NB4 (cell line): ENCODE measurements around the gene TMEM18.

Experiments used
- DNase-seq: peaks from one replicate; pipeline ENCODE4 v3.0.0; 2010; ENCODE audit warnings: low read depth
- H3K4me3 ChIP-seq: one replicate; pipeline ENCODE4 v1.5.1; 2011; ENCODE audit warnings: mild to moderate bottlenecking, low read depth, low read length, moderate library complexity
- CTCF ChIP-seq: IDR thresholded peaks from one replicate; pipeline ENCODE4 v1.5.1; 2012; ENCODE audit warnings: low read depth, low read length
- MAX ChIP-seq: IDR thresholded peaks from 2 replicates; pipeline ENCODE4 v1.6.1; 2011; ENCODE audit warnings: low read depth, low read length
- MYC ChIP-seq: IDR thresholded peaks from 2 replicates; pipeline ENCODE4 v1.6.1; 2011; ENCODE audit warnings: low read depth, low read length
- POLR2A ChIP-seq: IDR thresholded peaks from 2 replicates; pipeline ENCODE4 v1.6.1; 2011; ENCODE audit warnings: mild to moderate bottlenecking; ENCODE audit not compliant: insufficient read length; ENCODE audit errors: extremely low read depth

TMEM18 gene

GRCh38 chr2:620004-620403, 57.2 kb downstream of the TMEM18 start:
- no peak for DNase-seq
- no peak overlapping the region for H3K4me3 ChIP-seq
- TF ChIP-seq CTCF (no peak), MAX (no peak), MYC (no peak), POLR2A (no peak)

- DNase-seq: no peak
- TF ChIP-seq MYC: no peak
- no peak for TF ChIP-seq CTCF
- no peak for TF ChIP-seq POLR2A
- H3K4me3 ChIP-seq: no peak overlapping the region
Measured at GRCh38 chr2:618422-618990, 58.7 kb downstream of the TMEM18 start.

GRCh38 chr2:618005-618404, 59.2 kb downstream of the TMEM18 start:
- no peak for DNase-seq
- TF ChIP-seq POLR2A (no peak), MYC (no peak), MAX (no peak), CTCF (no peak)

More at GRCh38 chr2:618005-618404, 59.2 kb downstream of the TMEM18 start:
- no peak overlapping the region for H3K4me3 ChIP-seq
